PC-9 (cell line): ENCODE measurements around the gene MAP3K8. TPM values are rescaled to one million over a fixed set of nuclear protein-coding genes. Genes with fewer than 3 reads are reported as not detected.

ENCODE experiments used
- BruUV-seq: library from RNA; stranded (reverse); fragments of 400-500 nt; replicated peaks from 2 replicates; lab custom pipeline; 2021; lab: Mats Ljungman, UMichigan
- CTCF ChIA-PET: fragments of 300-600 bp; sonication (Branson Sonifier 250); formaldehyde crosslinking; loops from one replicate; lab custom pipeline; 2022; ENCODE audit warnings: antibody characterized with exemption; lab: Charles Lee
- POLR2A ChIA-PET: fragments of 300-600 bp; sonication (Branson Sonifier 250); formaldehyde crosslinking; loops from one replicate; lab custom pipeline; 2022; ENCODE audit warnings: antibody characterized with exemption; ENCODE audit not compliant: unreplicated experiment; lab: Charles Lee
- DNase-seq, 2 experiments: peaks; one replicate each; pipeline versions ENCODE4 v3.0.0 to v3.0.0-alpha.2; 2015 to 2022; ENCODE audit warnings: mixed read lengths in 1 of 2
- H2AFZ ChIP-seq: fragments of 200-600 bp; sonication (generic); 2 replicates; pipeline ENCODE4 v1.8.1; 2017; ENCODE audit warnings: antibody characterized with exemption
- H3F3A ChIP-seq: fragments of 200-600 bp; sonication (generic); 2 replicates; pipeline ENCODE4 v1.8.1; 2017; ENCODE audit warnings: antibody characterized with exemption, mild to moderate bottlenecking, low read depth; ENCODE audit not compliant: insufficient read depth
- H3K27ac ChIP-seq: fragments of 200-600 bp; sonication (generic); 2 replicates; pipeline ENCODE4 v1.6.1; 2016; ENCODE audit warnings: mixed run types
- H3K27me3 ChIP-seq: fragments of 200-600 bp; sonication (generic); 2 replicates; pipeline ENCODE4 v1.6.1; 2016; ENCODE audit warnings: low read depth, mixed run types; ENCODE audit not compliant: insufficient read depth
- H3K36me3 ChIP-seq: fragments of 200-600 bp; sonication (generic); 2 replicates; pipeline ENCODE4 v1.6.1; 2016; ENCODE audit warnings: low read depth, mixed run types
- H3K4me1 ChIP-seq: fragments of 200-600 bp; sonication (generic); replicated peaks from 2 replicates; pipeline ENCODE4 v1.6.1; 2016; ENCODE audit warnings: mixed run types; ENCODE audit not compliant: insufficient read depth
- H3K4me2 ChIP-seq: fragments of 200-600 bp; sonication (generic); 2 replicates; pipeline ENCODE4 v1.6.1; 2017; ENCODE audit warnings: mixed run types
- H3K4me3 ChIP-seq: fragments of 200-600 bp; sonication (generic); 2 replicates; pipeline ENCODE4 v1.6.1; 2016; ENCODE audit warnings: mixed run types
- H3K79me2 ChIP-seq: fragments of 200-600 bp; sonication (generic); 2 replicates; pipeline ENCODE4 v1.6.1; 2017; ENCODE audit warnings: low read depth, mixed run types
- H3K9me2 ChIP-seq: fragments of 200-600 bp; sonication (generic); 2 replicates; pipeline ENCODE4 v1.8.1; 2017; ENCODE audit warnings: mild to moderate bottlenecking; ENCODE audit not compliant: insufficient read depth
- H3K9me3 ChIP-seq: fragments of 200-600 bp; sonication (generic); 2 replicates; pipeline ENCODE4 v1.8.1; 2016; ENCODE audit warnings: low read depth; ENCODE audit not compliant: insufficient read depth
- H4K20me1 ChIP-seq: fragments of 200-600 bp; sonication (generic); 2 replicates; pipeline ENCODE4 v1.8.1; 2017; ENCODE audit not compliant: insufficient read depth
- CTCF ChIP-seq: fragments of 200-600 bp; sonication (generic); conservative IDR thresholded peaks from 2 replicates; pipeline ENCODE4 v1.6.1; 2017; ENCODE audit warnings: mixed run types, antibody characterized with exemption, mild to moderate bottlenecking, moderate library complexity
- EZH2 ChIP-seq: fragments of 200-600 bp; sonication (generic); IDR thresholded peaks from 2 replicates; pipeline ENCODE4 v1.8.0; 2017; ENCODE audit warnings: antibody characterized with exemption, low read depth
- intact Hi-C: fragments of 100-400 bp; cut with micrococcal nuclease; formaldehyde crosslinking; loops from one replicate; pipeline ENCODE4 v1.10.0; 2022; ENCODE audit not compliant: unreplicated experiment
- total RNA-seq: library from RNA; stranded (reverse); gene quantifications from 2 replicates; pipeline ENCODE4 v1.2.3, GENCODE V29; 2021

MAP3K8 gene
- total RNA-seq, 1 experiment from 2014 or later: 14.3 TPM

GRCh38 chr10:30386801-30387588 is 47.0 kb upstream of the MAP3K8 start:
- Histone ChIP-seq H2AFZ (no peak overlapping the region), H3K27me3 (no peaks in the 10 kb centered on the region), H3K4me1 (peaks cover 6% of the 10 kb centered on the region; the same call in 1 of the 2 replicates), H3K27ac (no peak overlapping the region), H3K4me2 (peak overlapping the region; percentile 42; the same call in 1 of the 2 replicates), H3K36me3 (no peaks in the 10 kb centered on the region), H3K79me2 (no peaks in the 10 kb centered on the region), H3K9me3 (no peaks in the 10 kb centered on the region), H3K9me2 (no peaks in the 10 kb centered on the region), H4K20me1 (no peaks in the 10 kb centered on the region), H3F3A (no peaks in the 10 kb centered on the region; the same call in 1 of the 2 replicates), H3K4me3 (no peak overlapping the region)
- POLR2A ChIA-PET: interaction anchor here (0.7 kb wide), 2 partner anchors 141 to 386 kb away, joined by 5 to 8 read pairs; no protein-coding TSS in a partner anchor
- CTCF ChIA-PET: interaction anchor here (0.6 to 1.4 kb wide), 2 partner anchors 28 to 135 kb away, joined by 3 to 6 read pairs; no protein-coding TSS in a partner anchor
- TF ChIP-seq CTCF: no peak
- BruUV-seq: TSS peak; percentile 44
- DNase-seq: peak; percentile 46 to 58
- intact Hi-C loops: loop anchor here (1.0 to 10.0 kb wide), 3 partner anchors 22 to 382 kb away; partner anchors contain the start of gene MAP3K8

GRCh38 chr10:30387646-30388243 is 46.2 kb upstream of the MAP3K8 start:
- Histone ChIP-seq H3K4me1 (peaks cover 6% of the 10 kb centered on the region; the same call in 1 of the 2 replicates), H3K9me3 (no peaks in the 10 kb centered on the region), H2AFZ (no peak overlapping the region), H3K4me3 (no peak overlapping the region), H3K36me3 (no peaks in the 10 kb centered on the region), H3K4me2 (peak overlapping the region; percentile 42; the same call in 1 of the 2 replicates), H4K20me1 (no peaks in the 10 kb centered on the region), H3K9me2 (no peaks in the 10 kb centered on the region), H3F3A (no peaks in the 10 kb centered on the region; the same call in 1 of the 2 replicates), H3K79me2 (no peaks in the 10 kb centered on the region), H3K27me3 (no peaks in the 10 kb centered on the region), H3K27ac (0 out of 2 replicates have a peak overlapping the region, but pooled peaks have one; percentile 29)
- ChIA-PET POLR2A (interaction anchor here (0.7 kb wide), 2 partner anchors 140 to 387 kb away, joined by 5 to 8 read pairs; no protein-coding TSS in a partner anchor), CTCF (interaction anchor here (1.4 kb wide), 1 partner anchor 29 kb away, joined by 6 read pairs; no protein-coding TSS in a partner anchor)
- intact Hi-C loops: loop anchor here (1.0 to 10.0 kb wide), 3 partner anchors 22 to 383 kb away; partner anchors contain the start of gene MAP3K8
- TF ChIP-seq EZH2 (no peak), CTCF (peak; percentile 49; the same call in 1 of the 2 replicates)
- peak; percentile 71 to 81 for DNase-seq
- no TSS peak for BruUV-seq

- Histone ChIP-seq H3F3A (no peaks in the 10 kb centered on the region; the same call in 1 of the 2 replicates), H3K4me3 (no peak overlapping the region), H3K36me3 (no peaks in the 10 kb centered on the region), H3K9me3 (no peaks in the 10 kb centered on the region), H2AFZ (no peak overlapping the region), H3K27me3 (no peaks in the 10 kb centered on the region), H3K27ac (no peak overlapping the region), H3K9me2 (no peaks in the 10 kb centered on the region), H3K4me1 (peaks cover 6% of the 10 kb centered on the region; the same call in 1 of the 2 replicates), H4K20me1 (no peaks in the 10 kb centered on the region), H3K79me2 (no peaks in the 10 kb centered on the region), H3K4me2 (no peak overlapping the region)
- no peak for DNase-seq
- intact Hi-C loops: loop anchor here (10.0 kb wide), 1 partner anchor 385 kb away; no protein-coding TSS in a partner anchor
- ChIA-PET POLR2A (no interaction called here), CTCF (no interaction called here)
- BruUV-seq: no TSS peak
- TF ChIP-seq EZH2 (no peak), CTCF (no peak)
Measured at GRCh38 chr10:30389543-30389942, 44.4 kb upstream of the MAP3K8 start.
